Measurements from ENCODE around the gene WDR45. TPM values are rescaled to one million over a fixed set of nuclear protein-coding genes. Genes with fewer than 3 reads are reported as not detected.

Gene WDR45
- total and polyA plus RNA-seq, 10 donors: 49.3 to 123 (median 68.1) TPM

- TF ChIP-seq POLR2A (IDR thresholded peaks at IDR 0.05) (no peak), POLR2AphosphoS5 (IDR thresholded peaks at IDR 0.05) (no peak), CTCF (IDR thresholded peaks at IDR 0.05 in 8 of 11, conservative IDR thresholded peaks at IDR 0.05 in 3 of 11) (no peak)
- intact Hi-C loops (cut with DNase I; ENCODE audit: low total_unique reads): no loop called here
These were observed 18.8 kb downstream of the WDR45 start for GRCh38 chrX:49060914-49061313.

GRCh38 chrX:49059681-49060085 is 20.0 kb downstream of the WDR45 start:
- Histone ChIP-seq H3K4me1 (peaks cover 0 to 5% (median 0%) of the 10 kb centered on the region in 6 donors), H3K36me3 (peaks cover 0 to 26% (median 0%) of the 10 kb centered on the region in 6 donors), H3K9me3 (no peaks in the 10 kb centered on the region), H3K27me3 (replicated peaks in 1 of 7) (no peaks in the 10 kb centered on the region), H3K4me3 (no peak overlapping the region), H3K27ac (peak overlapping the region in 1 of 8 donors; percentile 46)
- 65 to 94% (median 77%) methylated on average over 9 to 10 of the region's 10 CpGs; no CpG with 5 or more reads in 1 of the 5 donors for WGBS, 5 donors
- TF ChIP-seq CTCF (IDR thresholded peaks at IDR 0.05 in 8 of 11, conservative IDR thresholded peaks at IDR 0.05 in 3 of 11): no peak
- TF ChIP-seq POLR2A (IDR thresholded peaks at IDR 0.05): no peak
- no peak for TF ChIP-seq POLR2AphosphoS5 (IDR thresholded peaks at IDR 0.05)
- intact Hi-C loops (cut with DNase I; ENCODE audit: low total_unique reads): no loop called here
- DNase-seq: no peak

More at GRCh38 chrX:49060914-49061313, 18.8 kb downstream of the WDR45 start:
- H3K36me3 ChIP-seq: peaks cover 0 to 37% (median 0%) of the 10 kb centered on the region in 6 donors
- H3K27me3 ChIP-seq (replicated peaks in 1 of 7): no peaks in the 10 kb centered on the region
- no peaks in the 10 kb centered on the region for H3K4me1 ChIP-seq
- DNase-seq: no peak
- H3K27ac ChIP-seq: no peak overlapping the region
- 69 to 100% (median 85%) methylated on average over 1 to 3 of the region's 3 CpGs for WGBS, 5 donors
- H3K9me3 ChIP-seq: no peaks in the 10 kb centered on the region
- H3K4me3 ChIP-seq: no peak overlapping the region

- Histone ChIP-seq H3K36me3 (peaks cover 0 to 21% (median 0%) of the 10 kb centered on the region in 6 donors), H3K4me3 (no peak overlapping the region), H3K27me3 (replicated peaks in 1 of 7) (no peaks in the 10 kb centered on the region), H3K9me3 (no peaks in the 10 kb centered on the region), H3K27ac (peak overlapping the region in 4 of 8 donors; percentile 11 to 46 (median 30)), H3K4me1 (peaks cover 0 to 10% (median 0%) of the 10 kb centered on the region in 6 donors)
- 56 to 65% (median 60%) methylated on average over 2 to 6 of the region's 6 CpGs for WGBS, 5 donors
- no peak for DNase-seq
- TF ChIP-seq POLR2AphosphoS5 (IDR thresholded peaks at IDR 0.05) (no peak), CTCF (IDR thresholded peaks at IDR 0.05 in 8 of 11, conservative IDR thresholded peaks at IDR 0.05 in 3 of 11) (no peak), POLR2A (IDR thresholded peaks at IDR 0.05) (no peak)
- intact Hi-C loops (cut with DNase I; ENCODE audit: low total_unique reads): no loop called here
These were observed 20.5 kb downstream of the WDR45 start for GRCh38 chrX:49059201-49059600.

GRCh38 chrX:49058794-49059193 is 20.9 kb downstream of the WDR45 start, which contains the start of gene CCDC120:
Gene CCDC120, plus strand, starts transcription at chrX:49058999. Its CDS starts 3,043 bp downstream, at chrX:49062042.
- intact Hi-C loops (cut with DNase I; ENCODE audit: low total_unique reads): no loop called here
- peaks cover 0 to 14% (median 0%) of the 10 kb centered on the region in 6 donors for H3K4me1 ChIP-seq
- peak within 1 kb of the TSS in 4 of 8 donors; percentile 11 to 46 (median 30) for H3K27ac ChIP-seq
- DNase-seq: no peak
- no peaks in the 10 kb centered on the region for H3K9me3 ChIP-seq
- no peak within 1 kb of the TSS for H3K4me3 ChIP-seq
- peaks cover 0 to 17% (median 0%) of the 10 kb centered on the region in 6 donors for H3K36me3 ChIP-seq
- no peak for TF ChIP-seq POLR2AphosphoS5 (IDR thresholded peaks at IDR 0.05)
- no peak for TF ChIP-seq CTCF (IDR thresholded peaks at IDR 0.05 in 8 of 11, conservative IDR thresholded peaks at IDR 0.05 in 3 of 11)
- no peak for TF ChIP-seq POLR2A (IDR thresholded peaks at IDR 0.05)
- WGBS, 5 donors: 60 to 79% (median 71%) methylated on average over 1 to 5 of the region's 5 CpGs
- H3K27me3 ChIP-seq (replicated peaks in 1 of 7): no peaks in the 10 kb centered on the region
